MCF 10A (cell line): Measurements from ENCODE around the gene SLC7A8. TPM values are rescaled to one million over a fixed set of nuclear protein-coding genes. Genes with fewer than 3 reads are reported as not detected.

Experiments
- BruUV-seq: library from RNA; stranded (reverse); fragments of 400-500 nt; replicated peaks from 2 replicates; lab custom pipeline; 2021; lab: Mats Ljungman, UMichigan
- CTCF ChIA-PET: fragments of 300-600 bp; sonication (Branson Sonifier 250); formaldehyde crosslinking; extraction: SDS; loops from one replicate; lab custom pipeline; 2021; ENCODE audit warnings: antibody characterized with exemption, inconsistent platforms; lab: Yijun Ruan, JAX
- POLR2A ChIA-PET: fragments of 300-600, 350-650 bp; sonication (Branson Sonifier 250); formaldehyde crosslinking; extraction: SDS; loops from one replicate; lab custom pipeline; 2020; ENCODE audit warnings: antibody characterized with exemption, inconsistent platforms; lab: Yijun Ruan, JAX
- DNase-seq: peaks from one replicate; pipeline ENCODE4 v3.0.0-alpha.2; 2018; ENCODE audit not compliant: unreplicated experiment
- H3K27ac Mint-ChIP-seq: one replicate; pipeline ENCODE4 v1.8.0; 2022; ENCODE audit warnings: mild to moderate bottlenecking, low read depth, mixed read lengths; ENCODE audit not compliant: unreplicated experiment
- H3K27me3 Mint-ChIP-seq: one replicate; pipeline ENCODE4 v1.8.0; 2022; ENCODE audit warnings: mixed read lengths; ENCODE audit not compliant: insufficient read depth, unreplicated experiment
- H3K36me3 Mint-ChIP-seq: one replicate; pipeline ENCODE4 v1.8.0; 2022; ENCODE audit warnings: mild to moderate bottlenecking, moderate library complexity, mixed read lengths; ENCODE audit not compliant: insufficient read depth, unreplicated experiment
- H3K4me1 Mint-ChIP-seq: one replicate; pipeline ENCODE4 v1.8.0; 2022; ENCODE audit warnings: mixed read lengths; ENCODE audit not compliant: insufficient read depth, unreplicated experiment
- H3K4me3 Mint-ChIP-seq: one replicate; pipeline ENCODE4 v1.8.0; 2022; ENCODE audit warnings: mild to moderate bottlenecking, moderate library complexity, mixed read lengths; ENCODE audit not compliant: unreplicated experiment
- H3K9me3 Mint-ChIP-seq: one replicate; pipeline ENCODE4 v1.8.0; 2022; ENCODE audit warnings: mixed read lengths; ENCODE audit not compliant: unreplicated experiment
- CTCF ChIP-seq: fragments of 200-600 bp; IDR thresholded peaks from one replicate; pipeline ENCODE4 v1.8.0; 2022; ENCODE audit warnings: antibody characterized with exemption, mild to moderate bottlenecking; ENCODE audit not compliant: unreplicated experiment
- intact Hi-C: fragments of 100-400 bp; cut with micrococcal nuclease; formaldehyde crosslinking; loops from 2 replicates; pipeline ENCODE4 v1.14.1; 2022
- total RNA-seq: library from RNA; stranded (reverse); gene quantifications from 2 replicates; pipeline ENCODE4 v1.2.3, GENCODE V29; 2022

SLC7A8 gene
- total RNA-seq, 1 experiment from 2014 or later, result 2.4 TPM

- no peaks in the 10 kb centered on the region for H3K27me3 Mint-ChIP-seq
- no TSS peak for BruUV-seq
- H3K27ac Mint-ChIP-seq, result peak overlapping the region; percentile 35
Observed at GRCh38 chr14:23086565-23086964, 96.9 kb downstream of the SLC7A8 start.

GRCh38 chr14:23085458-23085857 is 98.0 kb downstream of the SLC7A8 start:
- ChIA-PET POLR2A (interaction anchor here (0.6 to 1.8 kb wide), 2 partner anchors 9 to 119 kb away, joined by 3 to 9 read pairs; partner anchors contain the start of genes ACIN1 and C14orf119), CTCF (interaction anchor here (0.6 to 8.9 kb wide), 4 partner anchors 7 to 22 kb away, joined by 3 to 105 read pairs (median 5); no protein-coding TSS in a partner anchor)
- BruUV-seq, result no TSS peak
- Mint-ChIP-seq H3K36me3 (peaks cover 91% of the 10 kb centered on the region), H3K27me3 (no peaks in the 10 kb centered on the region), H3K27ac (no peak overlapping the region), H3K4me3 (no peak overlapping the region), H3K9me3 (no peaks in the 10 kb centered on the region), H3K4me1 (peaks cover 11% of the 10 kb centered on the region)
- TF ChIP-seq CTCF, result no peak
- DNase-seq, result no peak
- intact Hi-C loops, result no loop called here

More at GRCh38 chr14:23086565-23086964, 96.9 kb downstream of the SLC7A8 start:
- intact Hi-C loops, result no loop called here
- H3K4me1 Mint-ChIP-seq, result peaks cover 7% of the 10 kb centered on the region
- DNase-seq, result no peak
- H3K9me3 Mint-ChIP-seq, result no peaks in the 10 kb centered on the region
- ChIA-PET CTCF (interaction anchor here (1.0 to 8.9 kb wide), 2 partner anchors 9 to 18 kb away, joined by 6 to 105 read pairs; no protein-coding TSS in a partner anchor), POLR2A (interaction anchor here (1.2 kb wide), 1 partner anchor 104 kb away, joined by 3 read pairs; no protein-coding TSS in a partner anchor)
- peaks cover 91% of the 10 kb centered on the region for H3K36me3 Mint-ChIP-seq
- H3K4me3 Mint-ChIP-seq, result no peak overlapping the region
- no peak for TF ChIP-seq CTCF

- Mint-ChIP-seq H3K27me3 (no peaks in the 10 kb centered on the region), H3K27ac (peak overlapping the region; percentile 79), H3K4me1 (peaks cover 25% of the 10 kb centered on the region), H3K36me3 (peaks cover 96% of the 10 kb centered on the region), H3K4me3 (no peak overlapping the region), H3K9me3 (no peaks in the 10 kb centered on the region)
- intact Hi-C loops, result no loop called here
- no TSS peak for BruUV-seq
- no peak for TF ChIP-seq CTCF
- no peak for DNase-seq
- ChIA-PET CTCF (interaction anchor here (0.6 to 8.5 kb wide), 6 partner anchors 8 to 218 kb away, joined by 3 to 110 read pairs (median 6); no protein-coding TSS in a partner anchor), POLR2A (interaction anchor here (0.7 to 1.7 kb wide), 5 partner anchors 8 to 15 kb away, joined by 3 to 14 read pairs (median 4); partner anchors contain the start of genes ACIN1 and C14orf119)
Observed at GRCh38 chr14:23080474-23080873, 103.0 kb downstream of the SLC7A8 start.

GRCh38 chr14:23079716-23080115 is 103.7 kb downstream of the SLC7A8 start:
- Mint-ChIP-seq H3K4me3 (no peak overlapping the region), H3K9me3 (no peaks in the 10 kb centered on the region), H3K4me1 (peaks cover 25% of the 10 kb centered on the region), H3K36me3 (peaks cover 96% of the 10 kb centered on the region), H3K27me3 (no peaks in the 10 kb centered on the region), H3K27ac (peak overlapping the region; percentile 79)
- TF ChIP-seq CTCF, result no peak
- no peak for DNase-seq
- ChIA-PET POLR2A (interaction anchor here (0.6 kb wide), 1 partner anchor 99 kb away, joined by 3 read pairs; no protein-coding TSS in a partner anchor), CTCF (interaction anchor here (0.6 to 8.5 kb wide), 6 partner anchors 8 to 246 kb away, joined by 3 to 110 read pairs (median 31); partner anchors contain the start of gene CDH24)
- no TSS peak for BruUV-seq
- intact Hi-C loops, result loop anchor here (2.0 to 5.0 kb wide), 2 partner anchors 15 to 108 kb away; partner anchors contain the start of genes ACIN1 and C14orf119
